HG03442 (cell line): ENCODE data around the gene TRPT1.

ENCODE experiments used
- ATAC-seq: cut with Tn5 transposase; IDR thresholded peaks from one replicate; pipeline ENCODE4 v1.9.1; 2021; ENCODE audit warnings: mild to moderate bottlenecking, moderate library complexity; ENCODE audit not compliant: unreplicated experiment

TRPT1 gene

DNA sequence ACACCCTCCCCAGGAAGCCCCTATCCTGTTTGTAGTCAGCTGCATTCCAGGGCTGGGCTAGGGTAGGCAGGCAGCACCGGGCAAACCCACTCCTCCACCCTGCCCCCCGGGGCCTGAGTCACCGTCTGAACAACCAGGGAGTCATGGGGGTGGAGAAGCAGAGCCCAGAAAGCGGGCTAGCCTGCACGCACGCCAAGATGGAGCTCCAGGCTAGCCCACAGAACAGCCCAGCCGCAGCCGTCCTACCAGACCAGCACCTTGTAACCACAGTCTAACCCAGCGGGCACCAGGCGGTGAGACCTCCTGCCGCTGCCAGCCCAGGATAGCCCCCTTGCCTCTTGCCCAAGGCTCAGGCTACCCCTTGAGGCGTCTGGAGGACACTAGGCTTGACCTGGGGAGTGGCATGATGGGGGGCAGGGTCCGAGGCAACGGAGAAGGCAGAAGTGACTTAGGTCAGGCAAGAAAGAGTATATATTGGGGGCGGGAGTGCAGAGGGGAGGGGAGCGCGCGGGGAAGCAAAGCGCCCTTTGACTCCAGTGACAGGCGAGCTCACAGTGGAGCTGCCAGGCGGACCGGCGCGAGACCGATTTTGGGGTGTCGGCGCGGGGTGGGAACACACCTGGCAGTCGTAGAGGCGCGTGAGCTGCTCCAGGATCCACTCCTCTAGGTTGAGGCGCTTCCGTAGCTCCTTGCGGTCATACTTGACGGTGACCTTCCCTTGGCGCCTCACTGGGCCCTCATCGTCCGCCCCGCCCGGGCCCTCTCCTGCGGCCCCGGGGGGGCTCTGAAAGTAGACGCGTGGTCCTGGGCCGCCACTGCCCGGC lies 20.0 kb upstream of the TRPT1 start:
- no peak for ATAC-seq

DNA sequence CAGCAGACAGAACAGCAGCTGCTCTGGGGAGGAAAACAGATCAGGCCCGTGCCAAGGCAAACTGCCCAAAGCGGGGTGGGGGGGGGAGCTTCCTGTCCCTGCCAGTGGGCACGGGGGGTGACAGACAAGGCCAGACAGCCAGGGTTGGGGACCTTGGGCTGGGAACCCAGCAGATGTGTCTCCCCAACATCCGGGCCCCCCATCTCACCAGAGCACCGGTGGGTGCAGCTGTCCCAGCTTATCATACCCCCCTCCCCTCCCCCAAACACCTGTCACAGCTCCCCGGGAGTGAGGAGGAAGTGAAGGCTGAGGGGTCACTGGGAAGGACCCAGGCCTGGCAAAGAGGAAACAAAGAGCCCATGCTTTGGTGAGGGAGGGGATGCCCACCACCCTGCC lies 19.4 kb upstream of the TRPT1 start:
- no peak for ATAC-seq

DNA sequence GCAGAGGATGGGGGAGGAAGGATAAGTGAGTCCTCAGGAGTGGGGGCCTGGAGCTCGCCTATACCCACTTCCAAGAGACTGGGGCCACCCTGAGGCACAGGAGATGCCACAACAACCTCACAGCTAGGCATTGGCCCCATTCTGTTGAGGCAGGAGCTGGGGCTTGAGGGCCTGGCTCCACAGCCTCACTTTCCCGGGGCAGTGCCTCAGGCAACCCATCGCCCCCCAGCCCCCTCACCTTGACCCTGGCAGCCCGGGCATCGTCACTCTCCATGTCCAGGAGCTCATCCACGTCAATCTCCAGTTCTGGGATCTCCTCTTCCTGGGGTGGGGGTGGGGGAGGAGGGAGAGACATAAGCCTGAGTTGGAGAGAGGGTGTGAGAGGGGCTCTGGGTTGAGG lies 19.0 kb upstream of the TRPT1 start:
- ATAC-seq = no peak

DNA sequence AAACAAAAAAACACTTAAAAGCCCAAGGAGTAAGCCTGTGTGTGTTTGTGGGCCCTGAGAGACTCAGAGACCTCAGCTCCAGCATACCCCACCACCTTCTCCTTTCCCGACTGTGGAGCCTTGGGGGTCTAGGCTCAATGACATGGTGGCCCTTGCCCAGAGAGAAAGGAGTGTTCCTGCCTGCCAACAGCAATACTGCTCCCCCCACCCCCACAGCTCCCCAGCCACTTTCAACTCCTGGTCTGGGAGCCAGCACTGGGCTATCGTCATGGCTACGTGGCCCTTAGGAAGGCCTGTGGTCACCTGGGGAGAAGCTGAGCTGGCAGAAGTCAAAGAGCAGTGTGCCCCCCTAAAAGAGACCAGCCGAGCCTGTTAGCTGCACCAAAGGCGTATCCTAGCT lies 18.1 kb upstream of the TRPT1 start:
- ATAC-seq = no peak

DNA sequence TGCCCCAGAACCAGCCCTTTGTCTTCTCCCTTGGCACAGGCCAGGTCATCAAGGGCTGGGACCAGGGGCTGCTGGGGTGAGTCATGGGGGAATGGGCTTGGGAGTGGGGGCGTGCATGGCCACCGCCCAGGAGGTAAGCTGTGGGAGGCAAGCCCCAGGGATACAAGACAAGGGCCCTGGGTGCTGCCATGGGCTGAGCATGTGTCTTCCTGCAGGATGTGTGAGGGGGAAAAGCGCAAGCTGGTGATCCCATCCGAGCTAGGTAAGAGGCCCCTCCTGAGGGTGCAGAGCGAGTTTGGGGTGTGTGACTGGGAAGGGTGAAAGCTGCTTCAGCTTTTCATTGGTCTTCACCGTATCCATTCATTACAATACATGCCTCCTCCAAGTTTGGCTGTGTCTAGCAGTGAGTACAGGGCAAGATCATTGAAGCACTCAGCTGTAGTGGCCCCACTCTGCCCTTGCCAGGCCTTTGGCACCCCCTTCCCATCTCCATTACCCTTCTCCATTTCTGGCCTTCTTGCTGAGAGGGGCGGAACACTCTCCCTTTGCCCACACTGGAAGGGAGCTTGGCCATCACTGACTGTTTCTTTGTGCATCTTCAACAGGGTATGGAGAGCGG lies 17.4 kb upstream of the TRPT1 start:
- ATAC-seq = no peak

DNA sequence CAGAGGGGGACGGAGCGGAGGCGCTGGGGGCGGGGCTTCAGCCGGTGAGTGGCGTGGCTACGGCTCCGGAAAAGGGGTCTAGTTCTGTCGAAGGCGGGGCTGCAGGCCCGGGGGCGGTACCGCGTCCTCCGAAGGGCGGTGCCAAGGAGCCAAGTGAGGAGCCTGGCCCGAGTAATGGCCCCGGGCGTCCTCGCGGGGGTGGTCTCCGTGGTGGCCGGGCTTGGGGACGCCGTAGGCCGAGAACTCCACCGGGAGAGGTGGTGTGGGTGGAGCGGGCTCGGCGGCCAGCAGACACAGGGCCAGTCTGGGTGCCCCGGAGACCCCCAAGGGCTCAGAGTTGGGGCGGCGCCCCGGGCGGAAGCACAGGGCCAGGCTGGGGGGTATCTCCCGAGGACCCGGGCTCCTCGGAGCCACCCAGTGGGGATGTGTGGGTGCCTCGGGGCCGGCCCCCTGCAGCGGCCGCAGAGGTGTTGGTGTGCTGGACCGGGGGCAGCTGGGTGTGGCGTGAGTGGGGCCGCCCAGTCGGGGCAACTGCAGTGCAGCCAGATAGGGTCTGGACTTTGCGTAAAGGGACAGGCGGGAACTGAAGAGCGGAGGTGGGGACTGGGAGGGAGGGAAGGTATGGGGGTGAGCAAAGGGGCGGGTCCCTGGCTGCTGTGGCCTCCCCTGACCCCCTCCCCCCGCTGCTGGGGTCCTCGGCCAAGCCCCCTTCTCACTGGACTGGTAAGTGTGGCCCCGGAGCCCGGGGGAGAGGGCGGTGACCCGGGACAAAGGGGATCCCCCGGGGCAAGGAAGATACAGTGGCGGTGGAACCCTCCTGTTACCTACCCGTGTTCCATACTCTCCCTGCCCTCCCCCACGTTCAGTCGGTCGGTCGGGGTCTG lies 15.7 kb upstream of the TRPT1 start:
- ATAC-seq = no peak

DNA sequence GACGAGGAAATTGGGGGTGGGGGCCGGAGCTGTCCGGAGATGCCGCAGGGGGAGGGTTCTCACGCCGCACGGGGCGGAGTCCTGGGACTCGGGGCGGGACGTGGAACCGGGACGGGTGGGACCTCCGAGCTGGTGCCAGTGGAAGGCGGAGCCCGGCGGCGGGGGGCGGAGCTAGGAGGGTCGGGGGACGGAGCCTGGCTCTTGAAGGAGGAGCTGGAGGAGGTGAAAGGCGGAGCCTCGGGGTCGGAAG lies 15.2 kb upstream of the TRPT1 start:
- peak; percentile 63 for ATAC-seq

DNA sequence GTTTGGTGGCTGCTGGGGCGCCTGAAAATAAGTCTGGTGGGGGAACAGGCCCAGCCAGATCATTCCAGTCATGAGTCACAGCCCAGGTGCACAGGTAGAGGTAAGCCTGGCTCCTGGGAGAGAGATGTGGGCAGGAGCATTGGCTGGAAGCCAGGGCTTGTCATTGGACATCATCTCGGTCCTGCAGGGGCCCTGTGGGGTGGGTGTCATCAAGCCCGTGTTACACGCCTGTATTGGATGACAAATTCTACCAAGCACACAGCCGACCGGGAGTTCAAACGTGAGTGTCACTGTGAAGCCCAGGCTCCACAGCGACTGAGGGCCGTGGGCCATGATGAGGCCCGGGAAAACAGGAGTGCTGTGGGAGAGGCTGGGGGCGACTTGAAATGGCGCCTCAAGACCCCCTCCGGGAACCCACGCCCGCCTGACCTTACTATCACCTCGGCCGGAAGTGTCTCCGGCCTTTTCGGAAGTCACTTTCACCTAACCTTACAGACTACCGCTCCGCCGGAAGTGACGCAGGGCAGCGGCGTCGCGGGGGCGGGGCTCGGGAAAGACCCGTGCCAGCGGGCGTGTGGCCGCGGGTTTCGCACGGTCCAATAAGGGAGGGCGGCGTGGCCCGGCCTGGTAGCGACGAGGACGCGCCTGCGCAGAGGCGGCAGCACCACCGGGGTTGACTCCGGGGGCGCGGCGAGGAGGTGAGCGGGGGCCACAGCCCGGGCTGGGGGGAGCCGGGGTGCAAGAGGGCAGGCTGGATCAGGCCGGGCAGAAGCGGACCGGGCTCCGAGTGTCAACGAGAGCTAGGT lies 14.7 kb upstream of the TRPT1 start, which contains the start of gene FKBP2:
FKBP2 (plus strand) TSS at position 661 of the 806 bp plus-strand sequence. CDS start 1,293 bp downstream, outside the sequence.
- peak; percentile 47 for ATAC-seq

DNA sequence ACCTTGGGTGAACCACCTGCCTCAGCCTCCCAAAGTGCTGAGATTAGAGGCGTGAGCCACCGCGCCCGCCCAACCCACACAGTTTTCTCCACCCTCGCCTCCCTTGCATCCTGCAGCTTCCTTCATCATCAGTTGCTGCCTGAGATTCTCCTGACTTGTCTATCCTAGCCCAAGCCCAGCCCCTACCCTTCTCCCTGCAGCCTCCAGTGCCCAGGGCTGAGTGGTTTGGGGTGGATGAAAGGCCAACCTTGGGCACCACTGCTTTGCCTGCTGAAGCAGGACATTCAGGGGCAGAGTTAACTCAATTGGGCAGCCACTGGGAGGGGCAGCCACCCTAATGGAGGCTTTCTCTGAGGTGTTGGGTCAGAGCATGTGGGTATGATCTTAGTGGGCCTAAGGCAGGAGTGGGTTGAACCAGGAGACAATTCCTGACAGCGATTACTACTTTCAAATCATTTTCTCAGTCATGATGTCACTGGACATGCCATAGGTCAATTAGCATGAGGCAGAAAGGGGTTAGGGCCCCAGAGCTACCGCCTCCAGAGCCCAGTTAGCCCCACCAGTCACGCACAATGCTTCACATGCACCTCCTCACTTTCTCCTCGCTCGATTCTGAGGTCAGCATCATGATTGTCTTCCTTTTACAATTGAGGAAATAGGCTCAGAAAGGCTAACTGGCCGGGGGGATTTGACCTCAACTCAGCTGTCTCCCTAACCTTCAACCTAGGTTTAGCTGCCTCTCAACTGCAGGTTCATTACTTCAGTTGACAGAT lies 13.9 kb upstream of the TRPT1 start:
- no peak for ATAC-seq

DNA sequence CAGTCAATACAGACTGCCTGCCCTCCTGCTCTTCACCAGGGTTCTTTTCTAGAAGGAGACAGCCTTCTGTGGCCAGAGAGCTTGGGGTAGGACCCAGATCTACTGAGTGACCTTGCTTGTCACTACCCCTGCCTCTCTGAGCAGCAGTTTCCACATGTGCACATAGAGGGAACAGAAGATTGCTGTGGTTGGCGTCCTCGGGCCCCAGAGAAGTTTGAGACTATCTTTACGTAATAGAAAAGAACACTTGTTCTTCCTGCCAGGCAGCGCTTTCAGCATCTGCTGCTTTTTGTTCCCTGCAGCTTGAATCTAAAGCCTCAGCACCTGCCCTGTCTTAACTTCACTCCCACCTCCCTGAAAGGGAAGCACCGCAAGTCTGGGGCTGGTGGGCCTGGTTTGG lies 13.0 kb upstream of the TRPT1 start:
- ATAC-seq = no peak

DNA sequence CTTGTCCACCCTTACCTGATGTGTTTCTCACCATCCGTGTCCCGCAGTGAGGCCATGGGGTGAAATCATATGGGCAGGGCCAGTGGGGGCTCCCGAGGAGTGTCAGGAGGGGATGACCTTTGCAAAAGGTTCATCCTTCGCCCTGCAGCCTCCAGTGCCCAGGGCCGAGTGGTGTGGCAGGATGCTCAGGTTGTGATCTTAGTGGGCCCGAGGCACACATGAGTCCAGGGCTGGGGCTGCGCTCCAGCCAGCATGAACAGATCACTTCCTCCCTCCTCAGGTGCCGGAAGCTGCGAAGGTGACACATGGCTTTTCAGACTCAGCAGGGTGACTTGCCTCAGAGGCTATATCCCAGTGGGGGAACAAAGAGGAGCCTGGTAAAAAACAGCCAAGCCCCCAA lies 12.1 kb upstream of the TRPT1 start:
- no peak for ATAC-seq

DNA sequence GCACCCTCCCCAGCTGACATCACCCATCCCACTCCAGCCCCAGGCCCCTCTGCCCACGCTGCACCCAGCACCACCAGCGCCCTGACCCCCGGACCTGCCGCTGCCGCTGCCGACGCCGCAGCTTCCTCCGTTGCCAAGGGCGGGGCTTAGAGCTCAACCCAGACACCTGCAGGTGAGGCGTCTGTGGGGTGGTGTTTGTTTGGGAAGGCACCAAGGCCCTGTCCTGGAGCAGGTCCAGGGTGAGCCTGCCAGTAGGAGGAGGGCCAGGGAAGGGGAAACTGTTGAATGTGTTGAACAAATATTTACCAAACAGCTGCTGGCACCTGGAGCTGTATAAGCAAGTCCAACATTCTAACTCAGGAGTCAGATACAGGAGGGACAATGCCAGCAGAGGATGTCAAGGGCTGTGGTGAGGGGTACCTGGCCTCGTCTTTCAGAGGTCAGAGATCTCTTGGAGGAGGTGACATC lies 11.5 kb upstream of the TRPT1 start:
- ATAC-seq = no peak

DNA sequence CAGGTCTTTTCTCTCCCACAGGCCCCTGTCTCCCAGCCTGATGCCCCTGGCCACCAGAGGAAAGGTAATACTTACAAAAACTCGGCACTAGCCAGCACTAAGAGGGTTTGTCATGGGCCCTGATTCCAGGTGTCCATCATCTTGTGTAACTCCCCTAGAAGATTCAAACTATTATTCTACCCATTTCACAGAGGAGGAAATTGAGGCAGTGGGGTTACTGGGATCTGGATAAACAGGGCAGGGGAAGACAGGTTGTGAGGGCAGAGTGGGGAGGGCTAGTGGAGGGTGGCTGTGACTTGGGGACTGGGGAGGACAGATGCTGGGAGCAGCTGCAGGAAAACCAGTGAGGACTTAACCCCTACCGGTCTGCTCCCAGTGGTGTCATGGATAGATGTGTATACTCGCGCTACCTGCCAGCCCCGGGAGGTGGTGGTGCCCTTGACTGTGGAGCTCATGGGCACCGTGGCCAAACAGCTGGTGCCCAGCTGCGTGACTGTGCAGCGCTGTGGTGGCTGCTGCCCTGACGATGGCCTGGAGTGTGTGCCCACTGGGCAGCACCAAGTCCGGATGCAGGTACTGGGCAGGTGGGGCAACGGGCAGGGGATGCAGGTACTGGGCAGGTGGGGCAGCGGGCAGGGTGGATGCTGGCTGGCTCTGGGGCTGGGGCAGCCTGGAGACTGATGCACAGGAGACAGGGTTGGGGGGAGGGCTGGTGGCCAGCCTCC lies 9.6 kb upstream of the TRPT1 start:
- ATAC-seq = no peak

DNA sequence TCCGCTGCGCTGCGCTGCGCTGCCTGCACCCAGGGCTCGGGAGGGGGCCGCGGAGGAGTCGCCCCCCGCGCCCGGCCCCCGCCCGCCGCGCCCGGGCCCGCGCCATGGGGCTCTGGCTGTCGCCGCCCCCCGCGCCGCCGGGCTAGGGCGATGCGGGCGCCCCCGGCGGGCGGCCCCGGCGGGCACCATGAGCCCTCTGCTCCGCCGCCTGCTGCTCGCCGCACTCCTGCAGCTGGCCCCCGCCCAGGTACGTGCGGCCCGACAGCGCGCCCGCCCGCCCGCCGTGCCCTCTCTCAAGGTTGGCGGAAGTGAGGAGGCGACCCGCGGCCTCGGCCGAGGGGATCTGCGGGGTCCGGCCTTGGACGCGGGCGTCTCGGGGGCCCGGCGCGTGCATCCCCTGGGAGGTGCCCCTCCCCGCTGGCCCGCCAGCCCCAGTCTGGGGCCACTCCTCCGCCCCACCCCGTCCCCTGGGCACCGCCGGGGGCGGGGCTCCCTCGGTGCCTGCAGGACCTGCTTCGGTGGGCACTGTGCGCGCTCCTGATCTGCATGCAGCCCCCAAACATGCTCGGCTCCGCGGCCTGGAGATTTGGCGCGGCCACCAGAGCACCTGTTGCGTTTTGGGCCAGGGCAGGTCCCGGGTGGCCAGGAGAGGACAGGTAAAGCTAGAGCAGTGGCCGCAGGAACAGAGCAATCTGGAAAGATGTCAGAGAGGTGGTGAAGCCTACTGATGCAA lies 8.8 kb upstream of the TRPT1 start:
- ATAC-seq = peak; percentile 5

DNA sequence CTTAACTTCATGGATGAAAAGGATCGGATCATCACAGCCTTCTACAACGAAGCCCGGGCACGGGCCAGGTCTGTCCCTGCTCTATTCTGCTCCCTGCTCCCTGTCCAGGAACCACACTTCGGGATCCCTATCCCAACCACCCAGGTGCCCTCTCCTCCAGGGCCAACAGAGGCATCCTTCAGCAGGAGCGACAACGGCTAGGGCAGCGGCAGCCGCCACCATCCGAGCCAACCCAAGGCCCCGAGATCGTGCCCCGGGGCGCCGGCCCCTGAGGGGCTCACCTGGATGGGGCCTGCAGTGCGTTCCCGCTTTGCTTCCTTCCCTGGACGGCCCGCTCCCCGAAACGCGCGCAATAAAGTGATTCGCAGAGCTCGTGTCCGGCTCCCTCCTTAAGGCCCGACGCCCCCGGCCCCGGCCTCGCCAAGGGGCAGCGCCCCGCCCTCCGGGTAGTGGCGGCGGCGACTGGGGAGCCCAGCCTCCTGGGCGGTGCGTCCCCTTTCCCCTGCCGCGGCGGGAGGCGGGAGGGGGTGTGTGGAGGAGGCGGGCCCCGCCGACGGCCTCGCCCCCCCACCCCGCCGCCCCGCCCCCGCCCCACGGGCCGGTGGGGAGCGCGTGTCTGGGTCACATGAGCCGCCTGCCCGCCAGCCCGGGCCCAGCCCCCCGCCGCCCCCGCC lies 8.1 kb upstream of the TRPT1 start, which contains the start of gene VEGFB:
VEGFB (plus strand) TSS at position 672 of the 674 bp plus-strand sequence. CDS start 250 bp downstream, outside the sequence.
- peak; percentile 32 for ATAC-seq

DNA sequence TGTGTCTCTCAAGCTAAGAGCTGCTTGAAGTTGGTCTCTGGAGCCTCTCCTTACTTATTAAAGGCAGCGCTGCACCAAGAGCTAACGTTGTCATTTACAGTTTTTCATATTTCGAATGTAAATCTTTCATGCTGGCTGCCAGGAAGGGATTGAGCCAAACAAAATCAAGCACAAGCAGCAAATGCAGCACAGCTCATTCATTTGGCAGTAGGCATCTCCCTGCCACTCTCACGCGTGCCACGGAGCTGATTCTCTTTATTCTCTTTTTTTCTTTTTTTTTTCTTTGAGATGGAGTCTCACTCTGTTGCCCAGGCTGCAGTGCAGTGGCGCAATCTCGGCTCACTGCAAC lies 7.0 kb upstream of the TRPT1 start:
- no peak for ATAC-seq

DNA sequence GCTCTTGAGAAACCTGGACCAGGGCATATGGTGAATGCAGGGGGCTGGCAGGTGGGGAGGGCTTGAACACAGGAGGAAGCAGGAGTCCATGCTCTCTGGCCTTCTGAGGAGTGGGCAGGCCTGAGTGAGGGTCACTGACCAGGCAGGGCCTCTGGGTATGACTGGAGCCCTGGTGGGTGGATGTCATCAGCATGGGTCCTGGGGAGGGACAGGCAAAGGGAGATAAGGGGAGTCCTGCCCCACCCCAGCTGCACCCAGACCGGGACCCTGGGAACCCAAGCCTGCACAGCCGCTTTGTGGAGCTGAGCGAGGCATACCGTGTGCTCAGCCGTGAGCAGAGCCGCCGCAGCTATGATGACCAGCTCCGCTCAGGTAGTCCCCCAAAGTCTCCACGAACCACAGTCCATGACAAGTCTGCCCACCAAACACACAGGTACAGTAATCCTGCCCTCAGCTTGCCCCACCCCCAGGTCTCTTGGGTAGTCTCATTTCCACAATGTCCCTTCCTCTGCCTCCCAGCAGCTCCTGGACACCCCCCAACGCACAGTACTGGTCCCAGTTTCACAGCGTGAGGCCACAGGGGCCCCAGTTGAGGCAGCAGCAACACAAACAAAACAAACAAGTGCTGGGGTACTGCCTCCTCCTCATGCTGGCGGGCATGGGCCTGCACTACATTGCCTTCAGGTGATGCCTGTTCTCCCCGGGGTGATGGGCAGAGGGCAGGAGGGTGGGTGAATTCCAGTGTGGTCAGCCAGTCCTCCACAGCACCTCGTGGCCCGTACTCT lies 6.4 kb upstream of the TRPT1 start:
- ATAC-seq = no peak
